WTC11 (cell line): ENCODE measurements around the gene KCNJ16. TPM values are rescaled to one million over a fixed set of nuclear protein-coding genes. Genes with fewer than 3 reads are reported as not detected.

Experiments used
- ATAC-seq: fragments of 200-7000 bp; cut with Tn5 transposase; 2 replicates; pipeline ENCODE4 v1.10.0; 2021; ENCODE audit warnings: mild to moderate bottlenecking, moderate library complexity
- CTCF ChIA-PET: fragments of 300-600 bp; sonication (Branson Sonifier 250); formaldehyde crosslinking; loops from one replicate; lab custom pipeline; 2021; ENCODE audit warnings: antibody characterized with exemption; lab: Charles Lee
- POLR2A ChIA-PET: fragments of 350-600 bp; sonication (Branson Sonifier 250); formaldehyde crosslinking; loops from one replicate; lab custom pipeline; 2021; ENCODE audit warnings: antibody characterized with exemption; lab: Charles Lee
- DNase-seq: peaks from one replicate; pipeline ENCODE4 v3.0.0; 2021; ENCODE audit warnings: low spot score
- H3K27ac Mint-ChIP-seq: 2 replicates; pipeline ENCODE4 v1.8.0; 2021; ENCODE audit warnings: mixed read lengths
- H3K27me3 Mint-ChIP-seq: 2 replicates; pipeline ENCODE4 v1.8.0; 2021; ENCODE audit warnings: low read depth, mild to moderate bottlenecking, moderate library complexity, mixed read lengths
- H3K36me3 Mint-ChIP-seq: 2 replicates; pipeline ENCODE4 v1.8.0; 2021; ENCODE audit warnings: mixed read lengths
- H3K4me1 Mint-ChIP-seq: 2 replicates; pipeline ENCODE4 v1.8.0; 2022; ENCODE audit warnings: mixed read lengths
- H3K4me3 Mint-ChIP-seq: 2 replicates; pipeline ENCODE4 v1.8.0; 2021; ENCODE audit warnings: mild to moderate bottlenecking, moderate library complexity, mixed read lengths
- H3K9me3 Mint-ChIP-seq: 2 replicates; pipeline ENCODE4 v1.8.0; 2021; ENCODE audit warnings: mixed read lengths
- ATF1 ChIP-seq: sonication (generic); formaldehyde crosslinking; IDR thresholded peaks from 2 replicates; pipeline ENCODE4 v1.8.1; 2023; ENCODE audit warnings: mild to moderate bottlenecking, moderate library complexity, missing genetic modification reagents
- CBFB ChIP-seq: sonication (generic); formaldehyde crosslinking; IDR thresholded peaks from 2 replicates; pipeline ENCODE4 v1.8.1; 2022; ENCODE audit warnings: mild to moderate bottlenecking, low read depth, missing genetic modification reagents
- CREB1 ChIP-seq: sonication (generic); formaldehyde crosslinking; IDR thresholded peaks from 2 replicates; pipeline ENCODE4 v1.8.0; 2023; ENCODE audit warnings: mild to moderate bottlenecking, missing genetic modification reagents
- CTCF ChIP-seq: fragments of 200-600 bp; IDR thresholded peaks from 2 replicates; pipeline ENCODE4 v1.8.0; 2022; ENCODE audit warnings: antibody characterized with exemption
- FOXP4 ChIP-seq: sonication (generic); formaldehyde crosslinking; IDR thresholded peaks from 2 replicates; pipeline ENCODE4 v1.8.0; 2022; ENCODE audit warnings: mild to moderate bottlenecking, missing genetic modification reagents
- GTF2I ChIP-seq: fragments of 250-450 bp; sonication (Bioruptor Pico); conservative IDR thresholded peaks from 2 replicates; pipeline ENCODE4 v1.4.0; 2021; ENCODE audit warnings: mild to moderate bottlenecking
- HMGA2 ChIP-seq: fragments of 250-450 bp; sonication (Bioruptor Pico); IDR thresholded peaks from 2 replicates; pipeline ENCODE4 v1.4.0; 2021; ENCODE audit warnings: mild to moderate bottlenecking, moderate library complexity
- MLX ChIP-seq: sonication (generic); formaldehyde crosslinking; IDR thresholded peaks from 2 replicates; pipeline ENCODE4 v1.8.1; 2023; ENCODE audit warnings: mild to moderate bottlenecking, missing genetic modification reagents, moderate library complexity
- NR1H2 ChIP-seq: sonication (generic); formaldehyde crosslinking; IDR thresholded peaks from 2 replicates; pipeline ENCODE4 v1.9.0; 2021; ENCODE audit warnings: mild to moderate bottlenecking, moderate library complexity, missing genetic modification reagents
- NR3C1 ChIP-seq: sonication (generic); formaldehyde crosslinking; conservative IDR thresholded peaks from 2 replicates; pipeline ENCODE4 v1.8.1; 2023; ENCODE audit warnings: low read depth, mild to moderate bottlenecking, missing genetic modification reagents
- TP53 ChIP-seq: sonication (generic); formaldehyde crosslinking; IDR thresholded peaks from 2 replicates; pipeline ENCODE4 v1.8.1; 2023; ENCODE audit warnings: mild to moderate bottlenecking, missing genetic modification reagents
- ZNF317 ChIP-seq: sonication (generic); formaldehyde crosslinking; IDR thresholded peaks from 2 replicates; pipeline ENCODE4 v1.8.1; 2023; ENCODE audit warnings: low read depth, mild to moderate bottlenecking, moderate library complexity, missing genetic modification reagents, borderline replicate concordance
- ZNF396 ChIP-seq: fragments of 250-450 bp; sonication (Bioruptor Pico); IDR thresholded peaks from 2 replicates; pipeline ENCODE4 v1.8.0; 2021; ENCODE audit warnings: mild to moderate bottlenecking, moderate library complexity, borderline replicate concordance
- total RNA-seq: library from RNA; stranded (reverse); gene quantifications from 3 replicates; pipeline ENCODE4 v1.2.3, GENCODE V29; 2021
- TF ChIP-seq, protein P1 (sequence below): fragments of 250-450 bp; sonication (Bioruptor Pico); IDR thresholded peaks from 2 replicates; pipeline ENCODE4 v1.8.0; 2021; ENCODE audit warnings: mild to moderate bottlenecking
- TF ChIP-seq, protein P2 (sequence below): sonication (generic); formaldehyde crosslinking; IDR thresholded peaks from 2 replicates; pipeline ENCODE4 v1.8.1; 2022; ENCODE audit warnings: low read depth, mild to moderate bottlenecking, moderate library complexity, missing genetic modification reagents, borderline replicate concordance
- TF ChIP-seq, protein P3 (sequence below): sonication (generic); formaldehyde crosslinking; IDR thresholded peaks from 2 replicates; pipeline ENCODE4 v1.8.0; 2023; ENCODE audit warnings: missing genetic modification reagents
- TF ChIP-seq, protein P4 (sequence below): sonication (generic); formaldehyde crosslinking; IDR thresholded peaks from 2 replicates; pipeline ENCODE4 v1.8.0; 2022; ENCODE audit warnings: mild to moderate bottlenecking, missing genetic modification reagents
- TF ChIP-seq, protein P5 (sequence below): sonication (generic); formaldehyde crosslinking; IDR thresholded peaks from 2 replicates; pipeline ENCODE4 v1.8.1; 2023; ENCODE audit warnings: mild to moderate bottlenecking, missing genetic modification reagents

Gene KCNJ16
- total RNA-seq, 1 experiment from 2014 or later: not detected

DNA sequence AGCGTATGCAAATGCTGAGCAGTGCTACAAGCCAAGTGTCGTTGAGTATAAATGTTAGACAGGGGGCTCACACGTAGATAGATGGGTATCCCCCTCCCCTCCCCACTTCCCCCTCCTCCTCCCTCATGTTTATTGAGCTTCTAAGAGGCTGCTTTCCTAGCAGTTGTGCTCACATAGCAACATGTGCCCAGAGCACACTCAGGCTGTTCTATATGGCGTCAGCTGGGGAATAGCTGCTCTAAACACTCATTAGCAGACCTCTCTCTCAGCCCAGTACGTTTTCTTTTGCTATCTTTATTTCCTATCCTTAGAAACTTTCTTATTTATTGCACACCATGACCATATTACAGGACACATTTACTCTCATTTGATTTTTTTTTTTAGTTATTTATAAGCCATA, 96.1 kb downstream of the KCNJ16 start:
- TF ChIP-seq CREB1 (CRISPR knock-in tag) (no peak), HMGA2 (CRISPR knock-in tag) (no peak), GTF2I (CRISPR knock-in tag) (no peak), ZNF396 (CRISPR knock-in tag) (no peak), CBFB (no peak), NR1H2 (no peak), FOXP4 (CRISPR knock-in tag) (no peak), ZNF317 (no peak), TP53 (CRISPR knock-in tag) (no peak), NR3C1 (CRISPR knock-in tag) (no peak), ATF1 (CRISPR knock-in tag) (no peak), CTCF (no peak), MLX (CRISPR knock-in tag) (no peak)
- TF ChIP-seq, protein P1, sequence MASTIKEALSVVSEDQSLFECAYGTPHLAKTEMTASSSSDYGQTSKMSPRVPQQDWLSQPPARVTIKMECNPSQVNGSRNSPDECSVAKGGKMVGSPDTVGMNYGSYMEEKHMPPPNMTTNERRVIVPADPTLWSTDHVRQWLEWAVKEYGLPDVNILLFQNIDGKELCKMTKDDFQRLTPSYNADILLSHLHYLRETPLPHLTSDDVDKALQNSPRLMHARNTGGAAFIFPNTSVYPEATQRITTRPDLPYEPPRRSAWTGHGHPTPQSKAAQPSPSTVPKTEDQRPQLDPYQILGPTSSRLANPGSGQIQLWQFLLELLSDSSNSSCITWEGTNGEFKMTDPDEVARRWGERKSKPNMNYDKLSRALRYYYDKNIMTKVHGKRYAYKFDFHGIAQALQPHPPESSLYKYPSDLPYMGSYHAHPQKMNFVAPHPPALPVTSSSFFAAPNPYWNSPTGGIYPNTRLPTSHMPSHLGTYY: no peak
- TF ChIP-seq, protein P2, sequence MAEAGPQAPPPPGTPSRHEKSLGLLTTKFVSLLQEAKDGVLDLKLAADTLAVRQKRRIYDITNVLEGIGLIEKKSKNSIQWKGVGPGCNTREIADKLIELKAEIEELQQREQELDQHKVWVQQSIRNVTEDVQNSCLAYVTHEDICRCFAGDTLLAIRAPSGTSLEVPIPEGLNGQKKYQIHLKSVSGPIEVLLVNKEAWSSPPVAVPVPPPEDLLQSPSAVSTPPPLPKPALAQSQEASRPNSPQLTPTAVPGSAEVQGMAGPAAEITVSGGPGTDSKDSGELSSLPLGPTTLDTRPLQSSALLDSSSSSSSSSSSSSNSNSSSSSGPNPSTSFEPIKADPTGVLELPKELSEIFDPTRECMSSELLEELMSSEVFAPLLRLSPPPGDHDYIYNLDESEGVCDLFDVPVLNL (CRISPR knock-in tag): no peak
- TF ChIP-seq, protein P3, sequence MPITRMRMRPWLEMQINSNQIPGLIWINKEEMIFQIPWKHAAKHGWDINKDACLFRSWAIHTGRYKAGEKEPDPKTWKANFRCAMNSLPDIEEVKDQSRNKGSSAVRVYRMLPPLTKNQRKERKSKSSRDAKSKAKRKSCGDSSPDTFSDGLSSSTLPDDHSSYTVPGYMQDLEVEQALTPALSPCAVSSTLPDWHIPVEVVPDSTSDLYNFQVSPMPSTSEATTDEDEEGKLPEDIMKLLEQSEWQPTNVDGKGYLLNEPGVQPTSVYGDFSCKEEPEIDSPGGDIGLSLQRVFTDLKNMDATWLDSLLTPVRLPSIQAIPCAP (CRISPR knock-in tag): no peak
- TF ChIP-seq, protein P4, sequence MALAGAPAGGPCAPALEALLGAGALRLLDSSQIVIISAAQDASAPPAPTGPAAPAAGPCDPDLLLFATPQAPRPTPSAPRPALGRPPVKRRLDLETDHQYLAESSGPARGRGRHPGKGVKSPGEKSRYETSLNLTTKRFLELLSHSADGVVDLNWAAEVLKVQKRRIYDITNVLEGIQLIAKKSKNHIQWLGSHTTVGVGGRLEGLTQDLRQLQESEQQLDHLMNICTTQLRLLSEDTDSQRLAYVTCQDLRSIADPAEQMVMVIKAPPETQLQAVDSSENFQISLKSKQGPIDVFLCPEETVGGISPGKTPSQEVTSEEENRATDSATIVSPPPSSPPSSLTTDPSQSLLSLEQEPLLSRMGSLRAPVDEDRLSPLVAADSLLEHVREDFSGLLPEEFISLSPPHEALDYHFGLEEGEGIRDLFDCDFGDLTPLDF (CRISPR knock-in tag): no peak
- TF ChIP-seq, protein P5, sequence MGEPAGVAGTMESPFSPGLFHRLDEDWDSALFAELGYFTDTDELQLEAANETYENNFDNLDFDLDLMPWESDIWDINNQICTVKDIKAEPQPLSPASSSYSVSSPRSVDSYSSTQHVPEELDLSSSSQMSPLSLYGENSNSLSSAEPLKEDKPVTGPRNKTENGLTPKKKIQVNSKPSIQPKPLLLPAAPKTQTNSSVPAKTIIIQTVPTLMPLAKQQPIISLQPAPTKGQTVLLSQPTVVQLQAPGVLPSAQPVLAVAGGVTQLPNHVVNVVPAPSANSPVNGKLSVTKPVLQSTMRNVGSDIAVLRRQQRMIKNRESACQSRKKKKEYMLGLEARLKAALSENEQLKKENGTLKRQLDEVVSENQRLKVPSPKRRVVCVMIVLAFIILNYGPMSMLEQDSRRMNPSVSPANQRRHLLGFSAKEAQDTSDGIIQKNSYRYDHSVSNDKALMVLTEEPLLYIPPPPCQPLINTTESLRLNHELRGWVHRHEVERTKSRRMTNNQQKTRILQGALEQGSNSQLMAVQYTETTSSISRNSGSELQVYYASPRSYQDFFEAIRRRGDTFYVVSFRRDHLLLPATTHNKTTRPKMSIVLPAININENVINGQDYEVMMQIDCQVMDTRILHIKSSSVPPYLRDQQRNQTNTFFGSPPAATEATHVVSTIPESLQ: no peak
- TF ChIP-seq, all 79 proteins: peak for 0
- ATAC-seq (no peak), DNase-seq (no peak)
- H3K27me3 Mint-ChIP-seq: peaks cover 40% of the 10 kb centered on the region
- H3K36me3 Mint-ChIP-seq: peaks cover 10% of the 10 kb centered on the region; the same call in 1 of the 2 replicates
- H3K9me3 Mint-ChIP-seq: 0 out of 2 replicates have a peak, but pooled peaks cover 3% of the 10 kb centered on the region
- H3K4me1 Mint-ChIP-seq: peaks cover 28% of the 10 kb centered on the region
- H3K27ac Mint-ChIP-seq: no peak overlapping the region
- ChIA-PET POLR2A (no interaction called here), CTCF (interaction anchor here (0.6 to 0.7 kb wide), 2 partner anchors 97 to 562 kb away, joined by 4 to 7 read pairs; no protein-coding TSS in a partner anchor)
- no peak overlapping the region for H3K4me3 Mint-ChIP-seq
